Ascending aorta (tissue), 2 donors: ENCODE data around the gene CRELD2. TPM values are rescaled to one million over a fixed set of nuclear protein-coding genes. Genes with fewer than 3 reads are reported as not detected.

Source experiments
- DNase-seq, 2 donors: peaks; one replicate each; pipeline ENCODE4 v3.0.0-alpha.2; 2019; ENCODE audit warnings: low spot score in 2 of 2
- H3K27ac ChIP-seq, 2 donors: fragments of 200-600 bp; sonication (generic); one replicate each; pipeline ENCODE4 v1.5.1; 2016 to 2017; ENCODE audit warnings: mild to moderate bottlenecking in 1 of 2
- H3K27me3 ChIP-seq: fragments of 200-600 bp; sonication (generic); one replicate; pipeline ENCODE4 v1.5.1; 2017
- H3K36me3 ChIP-seq, 2 donors: fragments of 200-600 bp; sonication (generic); one replicate each; pipeline ENCODE4 v1.5.1; 2016
- H3K4me1 ChIP-seq, 2 donors: fragments of 200-600 bp; sonication (generic); one replicate each; pipeline ENCODE4 v1.5.1; 2016 to 2017; ENCODE audit warnings: mild to moderate bottlenecking in 1 of 2
- H3K4me3 ChIP-seq, 2 donors: fragments of 200-600 bp; sonication (generic); one replicate each; pipeline ENCODE4 v1.5.1; 2016 to 2017; ENCODE audit warnings: mild to moderate bottlenecking in 1 of 2
- H3K9me3 ChIP-seq, 2 donors: fragments of 200-600 bp; sonication (generic); one replicate each; pipeline ENCODE4 v1.5.1; 2016
- CTCF ChIP-seq, 3 experiments: fragments of 200-600 bp in 2 of 3; fragments of 450-650 bp in 1 of 3; sonication (generic) in 2 of 3; IDR thresholded peaks; one replicate each; pipeline ENCODE4 v1.5.1; 2016 to 2019; ENCODE audit warnings: antibody characterized with exemption in 3 of 3, mild to moderate bottlenecking in 1 of 3, moderate library complexity in 1 of 3
- intact Hi-C: fragments of 100-400 bp; cut with DNase I; formaldehyde crosslinking; loops from one replicate; pipeline ENCODE4 v1.15.1; 2023
- total RNA-seq: library from RNA; depleted of rRNA; stranded (reverse); fragments of >200 nt; gene quantifications from one replicate; pipeline ENCODE4 v1.1.0, GENCODE V29; 2016

CRELD2 gene
- total RNA-seq, 1 donor from 2014 or later: 61.8 TPM

- intact Hi-C loops: loop anchor here (10.0 kb wide), 1 partner anchor 536 kb away; the partner anchor contains the start of genes LMF2 and NCAPH2
- H3K4me3 ChIP-seq: no peak overlapping the region
- H3K27me3 ChIP-seq: no peaks in the 10 kb centered on the region
- H3K4me1 ChIP-seq: peaks cover 9 to 40% of the 10 kb centered on the region in 2 donors
- no peaks in the 10 kb centered on the region for H3K9me3 ChIP-seq
- H3K27ac ChIP-seq: peak overlapping the region; percentile 49 to 69
- peak; percentile 8 to 62 for DNase-seq
- H3K36me3 ChIP-seq: peaks cover 4 to 6% of the 10 kb centered on the region in 2 donors
- TF ChIP-seq CTCF (IDR thresholded peaks at IDR 0.05): no peak
Observed at GRCh38 chr22:49968831-49969661, 50.6 kb downstream of the CRELD2 start.

- intact Hi-C loops: loop anchor here (2.0 to 10.0 kb wide), 2 partner anchors 33 to 535 kb away; partner anchors contain the start of genes LMF2 and NCAPH2
- H3K27me3 ChIP-seq: no peaks in the 10 kb centered on the region
- DNase-seq: peak in 1 of 2 donors; percentile 65
- H3K4me3 ChIP-seq: no peak overlapping the region
- peaks cover 9 to 40% of the 10 kb centered on the region in 2 donors for H3K4me1 ChIP-seq
- H3K9me3 ChIP-seq: no peaks in the 10 kb centered on the region
- H3K27ac ChIP-seq: peak overlapping the region; percentile 49 to 69
- no peaks in the 10 kb centered on the region for H3K36me3 ChIP-seq
- TF ChIP-seq CTCF (IDR thresholded peaks at IDR 0.05): no peak
Observed at GRCh38 chr22:49969751-49970527, 51.5 kb downstream of the CRELD2 start.

DNA sequence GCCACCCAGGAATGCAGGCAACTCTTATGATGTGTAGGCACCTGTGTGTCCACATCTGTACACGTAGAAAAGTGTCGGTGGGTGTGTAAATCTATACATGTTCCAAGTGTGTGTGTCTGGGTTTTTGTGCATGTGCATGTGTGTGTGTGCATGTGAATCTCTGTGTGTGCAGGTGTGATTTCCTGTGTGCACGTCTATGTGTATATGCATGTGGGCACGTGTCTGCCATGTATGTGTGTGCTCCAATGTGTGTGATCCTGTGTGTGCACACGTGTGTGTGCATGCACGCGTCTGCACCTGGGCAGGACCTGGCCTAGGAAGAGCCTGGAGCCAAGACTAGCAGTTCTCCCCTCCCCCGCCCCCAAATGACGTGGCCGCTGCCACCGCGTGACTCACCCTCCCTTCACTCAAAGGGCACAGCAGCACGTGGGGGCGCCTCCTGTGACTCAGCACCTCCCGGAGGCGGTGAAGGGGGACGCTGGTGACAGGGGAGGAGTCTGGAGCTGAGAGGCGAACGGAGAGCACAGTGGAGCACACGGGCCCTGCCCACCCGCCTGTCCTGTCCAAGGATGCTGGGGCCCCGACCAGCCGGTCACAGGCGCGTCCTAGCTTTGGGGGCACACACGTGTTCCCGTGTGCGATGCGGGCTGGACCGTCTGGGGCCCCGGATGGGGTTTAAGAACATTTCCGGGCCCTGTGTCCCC lies 52.2 kb downstream of the CRELD2 start:
- intact Hi-C loops: loop anchor here (2.0 kb wide), 1 partner anchor 34 kb away; no protein-coding TSS in a partner anchor
- Histone ChIP-seq H3K9me3 (no peaks in the 10 kb centered on the region), H3K27ac (peak overlapping the region; percentile 77 to 79), H3K4me3 (peak overlapping the region; percentile 62 to 75), H3K36me3 (no peaks in the 10 kb centered on the region), H3K27me3 (no peaks in the 10 kb centered on the region), H3K4me1 (peaks cover 9 to 40% of the 10 kb centered on the region in 2 donors)
- no peak for TF ChIP-seq CTCF (IDR thresholded peaks at IDR 0.05)
- peak; percentile 95 to 98 for DNase-seq

GRCh38 chr22:49971232-49972162 lies 53.1 kb downstream of the CRELD2 start:
- intact Hi-C loops: loop anchor here (2.0 kb wide), 1 partner anchor 35 kb away; no protein-coding TSS in a partner anchor
- Histone ChIP-seq H3K4me1 (peaks cover 9 to 32% of the 10 kb centered on the region in 2 donors), H3K27ac (peak overlapping the region; percentile 77 to 79)

More at GRCh38 chr22:49971232-49972162, 53.1 kb downstream of the CRELD2 start:
- peak in 1 of 2 donors; percentile 89 for DNase-seq
- H3K4me3 ChIP-seq: peak overlapping the region; percentile 62 to 75
- no peaks in the 10 kb centered on the region for H3K36me3 ChIP-seq
- no peaks in the 10 kb centered on the region for H3K9me3 ChIP-seq
- TF ChIP-seq CTCF (IDR thresholded peaks at IDR 0.05): no peak
- H3K27me3 ChIP-seq: no peaks in the 10 kb centered on the region
